ENCODE results near the gene DNPH1.
A peak's percentile ranks its signal among the peaks of the same experiment; 100 is the strongest.

DNPH1 gene

GRCh38 chr6:43211955-43212354 lies 17.3 kb downstream of the DNPH1 start:
- no peak for DNase-seq

GRCh38 chr6:43207286-43207685 lies 22.0 kb downstream of the DNPH1 start:
- DNase-seq, result no peak

- DNase-seq, result no peak
Measured at GRCh38 chr6:43205849-43206248, 23.4 kb downstream of the DNPH1 start.

- no peak for DNase-seq
Measured at GRCh38 chr6:43204271-43205105, 24.8 kb downstream of the DNPH1 start.

GRCh38 chr6:43203718-43204095 lies 25.6 kb downstream of the DNPH1 start:
- DNase-seq, result no peak

- DNase-seq, result no peak
Measured at GRCh38 chr6:43203029-43203717, 26.1 kb downstream of the DNPH1 start.

GRCh38 chr6:43202451-43202850 lies 26.8 kb downstream of the DNPH1 start:
- DNase-seq, result no peak

- DNase-seq, result no peak
Measured at GRCh38 chr6:43200541-43200940, 28.7 kb downstream of the DNPH1 start.

- no peak for DNase-seq
Measured at GRCh38 chr6:43199912-43200311, 29.4 kb downstream of the DNPH1 start.

GRCh38 chr6:43196337-43196736 lies 32.9 kb downstream of the DNPH1 start:
- DNase-seq, result no peak

GRCh38 chr6:43193929-43194328 lies 35.4 kb downstream of the DNPH1 start:
- no peak for DNase-seq

GRCh38 chr6:43192911-43193310 lies 36.4 kb downstream of the DNPH1 start:
- DNase-seq, result no peak

GRCh38 chr6:43189776-43190304 lies 39.4 kb downstream of the DNPH1 start:
- no peak for DNase-seq

- no peak for DNase-seq
Measured at GRCh38 chr6:43188426-43188825, 40.9 kb downstream of the DNPH1 start.

- no peak for DNase-seq
Measured at GRCh38 chr6:43187821-43188220, 41.5 kb downstream of the DNPH1 start.

GRCh38 chr6:43186706-43187105 lies 42.6 kb downstream of the DNPH1 start:
- DNase-seq, result no peak

- no peak for DNase-seq
Measured at GRCh38 chr6:43186019-43186418, 43.3 kb downstream of the DNPH1 start.

- DNase-seq, result peak; percentile 42
Measured at GRCh38 chr6:43185391-43185985, 43.8 kb downstream of the DNPH1 start.

- DNase-seq, result no peak
Measured at GRCh38 chr6:43184268-43184985, 44.9 kb downstream of the DNPH1 start.

GRCh38 chr6:43183441-43183840 lies 45.8 kb downstream of the DNPH1 start:
- no peak for DNase-seq

GRCh38 chr6:43181942-43182860 lies 47.1 kb downstream of the DNPH1 start, which contains the start of gene CUL9:
Gene CUL9, plus strand, starts transcription at chr6:43182196. Its CDS starts 2,115 bp downstream, at chr6:43184311.
- DNase-seq, result peak; percentile 83

GRCh38 chr6:43181621-43181941 lies 47.7 kb downstream of the DNPH1 start:
- DNase-seq, result no peak

Measured in CD4-positive, alpha-beta T cell treated with Interleukin-10 for 1 hour (primary cell).